ENCODE measurements around the gene UBFD1.
"Not testable (repeated sequence)": the region's sequence is repeated elsewhere in the genome, so short reads cannot be mapped to it uniquely, and the experiment has no call there.

Gene UBFD1

DNA sequence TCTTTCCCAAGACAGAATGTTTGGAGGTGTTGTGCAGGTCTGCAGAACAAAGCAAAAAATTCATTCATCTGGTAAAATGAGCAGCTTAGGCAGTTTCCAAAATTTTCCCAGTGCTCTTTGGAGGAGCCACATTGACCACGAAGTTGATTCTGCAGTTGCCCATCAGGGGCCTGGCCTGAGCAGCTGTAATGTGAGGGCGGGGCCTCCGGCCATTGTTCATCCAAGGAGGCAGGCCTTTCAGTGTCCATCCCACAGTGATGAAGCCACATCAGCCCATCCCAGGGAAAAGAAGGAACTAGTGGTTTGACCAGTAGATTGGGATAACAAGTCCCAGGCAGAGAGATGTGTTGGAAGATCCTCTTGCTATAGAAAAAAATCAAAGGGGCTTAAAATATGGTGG lies 10.1 kb downstream of the UBFD1 start:
- no peak for DNase-seq (ENCODE audit: low read depth in 3 of 3)

DNA sequence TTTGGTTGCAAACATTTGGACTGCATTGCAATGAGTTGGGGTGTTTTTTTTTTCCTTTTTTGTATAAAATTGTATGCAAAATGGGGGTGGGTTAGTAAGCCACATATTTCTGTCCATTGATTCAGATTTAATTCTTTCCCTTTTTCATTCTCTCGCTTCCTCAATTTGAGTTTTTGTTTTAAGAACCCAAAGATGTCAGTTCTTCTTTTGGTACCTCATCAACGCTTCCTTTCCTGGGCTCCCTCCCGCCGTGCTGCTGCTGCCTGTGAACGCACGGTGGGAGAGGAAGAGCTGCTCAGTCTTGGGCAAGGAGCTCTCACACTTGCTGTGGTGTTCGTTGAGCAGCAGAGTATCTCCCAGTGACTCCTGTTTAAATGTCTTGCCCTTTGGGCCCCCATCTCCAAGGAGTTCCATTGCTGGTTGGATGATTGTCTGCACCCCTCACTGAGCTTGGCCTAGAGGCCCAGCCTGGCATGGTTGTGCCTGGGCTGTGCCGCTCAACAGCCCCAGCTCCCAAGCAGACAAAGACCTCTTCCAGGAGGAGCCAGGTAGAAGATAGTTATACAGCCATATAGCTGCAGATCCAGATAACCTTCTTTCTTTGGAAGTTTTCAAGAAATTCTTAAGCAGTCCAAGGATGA lies 13.6 kb downstream of the UBFD1 start:
- DNase-seq (ENCODE audit: low read depth in 3 of 3) = no peak

DNA sequence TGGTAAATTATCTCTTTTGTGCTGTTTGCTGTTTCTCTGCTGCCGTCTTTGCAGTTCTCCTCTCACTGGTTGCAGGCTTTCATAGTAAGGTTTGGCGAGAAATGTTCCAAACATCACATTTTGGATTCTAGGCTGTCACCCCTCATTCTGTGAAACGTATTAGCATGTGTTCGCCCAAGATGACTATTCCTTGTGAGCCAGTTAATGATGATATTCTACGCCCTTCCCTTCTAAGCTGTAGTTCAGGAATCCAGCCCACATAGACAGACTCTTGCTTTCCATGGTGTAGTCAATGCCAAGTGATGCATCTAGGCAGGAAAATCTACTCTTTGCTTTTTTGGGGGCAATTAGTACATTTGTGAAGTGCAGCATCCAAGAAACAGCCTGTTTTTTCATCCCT lies 14.4 kb downstream of the UBFD1 start:
- no peak for DNase-seq (ENCODE audit: low read depth in 3 of 3)

DNA sequence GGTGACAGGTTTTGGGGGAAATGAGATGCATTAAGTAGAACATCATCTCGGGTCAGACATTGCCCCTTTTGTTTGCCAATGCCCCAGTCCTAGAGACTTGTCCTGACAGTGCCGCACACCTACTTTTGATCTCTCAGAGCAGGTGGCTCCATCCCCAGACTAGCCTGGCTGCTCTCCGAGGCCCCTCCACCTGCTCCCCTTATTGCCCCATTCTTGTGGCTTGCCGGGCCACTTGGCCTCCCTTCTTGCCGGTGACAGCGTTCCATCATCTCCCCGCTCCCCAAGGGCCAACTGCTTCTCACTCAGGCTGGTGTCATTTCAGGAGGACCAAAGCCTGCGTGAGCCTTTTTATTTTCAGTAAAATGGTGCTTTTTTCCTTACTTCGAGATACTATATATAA lies 14.9 kb downstream of the UBFD1 start:
- DNase-seq (ENCODE audit: low read depth in 3 of 3) = no peak

DNA sequence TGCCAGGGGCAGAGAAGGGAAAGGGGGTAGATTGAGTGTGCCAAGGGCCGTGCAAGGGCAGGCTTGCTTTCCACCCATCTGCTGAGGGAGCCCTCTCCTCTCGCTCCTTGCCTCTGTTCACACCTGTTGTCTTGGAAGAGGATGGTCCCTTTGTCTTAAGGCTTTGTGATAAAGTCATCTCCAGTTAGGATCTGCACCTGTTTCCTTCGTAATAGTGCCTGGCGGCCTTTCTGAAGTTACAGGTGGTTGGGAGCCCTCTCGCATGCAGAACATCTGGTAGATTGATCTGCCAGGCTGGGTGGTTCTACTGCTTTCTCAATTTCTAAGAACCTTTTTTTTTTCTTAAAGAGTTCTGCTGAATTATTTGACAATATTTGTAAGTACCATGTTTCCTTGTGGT lies 16.3 kb downstream of the UBFD1 start:
- no peak for DNase-seq (ENCODE audit: low read depth in 3 of 3)

DNA sequence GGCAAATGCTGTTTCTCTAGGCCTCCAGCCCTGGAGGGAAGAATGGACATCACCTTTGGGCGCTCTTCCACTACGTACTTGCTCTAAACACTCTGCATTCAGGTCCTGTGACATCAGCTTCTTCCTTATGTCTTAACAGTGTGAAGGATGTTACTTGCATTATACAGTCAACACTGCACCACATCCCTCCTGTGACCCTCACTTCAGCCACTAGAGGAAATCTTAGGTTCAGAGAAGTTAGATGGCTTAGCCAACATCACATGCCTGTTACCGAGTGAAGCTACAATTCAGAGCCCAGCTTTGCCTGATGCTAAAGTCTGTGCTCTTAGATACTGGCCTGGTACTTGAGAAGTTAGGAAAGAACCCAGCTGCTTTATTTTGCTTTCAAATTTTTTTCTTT lies 18.3 kb downstream of the UBFD1 start:
- no peak for DNase-seq (ENCODE audit: low read depth in 3 of 3)

DNA sequence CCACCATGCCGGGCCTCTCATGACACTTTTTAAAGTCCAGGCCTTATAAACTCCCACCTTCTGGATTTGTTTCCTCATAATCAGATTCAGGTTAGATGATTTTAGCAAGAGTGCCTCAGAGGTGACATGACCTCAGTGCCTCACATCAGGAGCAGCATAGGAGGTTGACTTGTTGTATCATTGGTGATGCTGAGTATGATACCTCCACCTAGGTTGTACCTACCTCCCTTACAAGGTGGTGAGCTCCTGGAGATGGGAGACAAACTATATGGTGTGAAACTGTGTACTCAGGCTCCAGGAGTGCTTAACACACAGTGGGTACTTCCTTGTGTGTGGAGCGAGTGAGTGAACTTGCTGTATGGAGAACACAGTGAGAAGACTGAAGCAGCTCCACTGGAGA lies 20.0 kb downstream of the UBFD1 start:
- DNase-seq (ENCODE audit: low read depth in 3 of 3) = no peak

DNA sequence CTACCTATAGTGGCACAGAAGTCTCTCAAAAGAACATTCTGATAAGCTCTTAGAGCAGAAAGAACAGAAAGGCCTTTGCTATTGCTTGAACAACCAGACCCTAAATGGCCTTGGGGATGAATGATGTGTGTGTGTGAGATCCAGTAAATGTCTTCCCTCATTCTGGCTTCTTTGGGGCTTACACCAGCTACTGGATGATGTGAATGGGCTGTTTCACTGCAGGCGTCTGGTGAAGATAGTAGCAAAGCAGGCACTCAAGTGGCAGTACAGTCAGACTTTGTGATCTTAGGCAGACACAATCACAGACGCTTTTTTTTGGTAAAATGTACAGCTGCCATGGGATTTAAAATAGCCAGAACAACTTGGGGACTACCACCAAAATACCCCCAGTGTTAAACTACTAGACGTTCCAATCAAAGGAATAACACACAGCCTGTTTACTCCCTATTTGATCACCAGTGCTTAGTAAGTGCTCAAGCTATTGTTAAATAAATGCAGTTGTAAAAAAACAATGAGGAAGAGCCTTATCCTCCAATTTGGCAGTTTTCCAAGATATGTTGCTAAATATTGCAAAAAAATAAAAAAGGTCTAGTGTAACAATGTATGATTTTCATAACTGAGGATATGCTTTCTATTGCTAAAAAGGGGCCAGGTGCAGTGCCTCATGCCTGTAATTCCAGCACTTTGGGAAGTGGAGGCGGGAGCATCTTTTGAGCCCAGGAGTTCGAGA lies 20.7 kb downstream of the UBFD1 start:
- no peak for DNase-seq (ENCODE audit: low read depth in 3 of 3)

DNA sequence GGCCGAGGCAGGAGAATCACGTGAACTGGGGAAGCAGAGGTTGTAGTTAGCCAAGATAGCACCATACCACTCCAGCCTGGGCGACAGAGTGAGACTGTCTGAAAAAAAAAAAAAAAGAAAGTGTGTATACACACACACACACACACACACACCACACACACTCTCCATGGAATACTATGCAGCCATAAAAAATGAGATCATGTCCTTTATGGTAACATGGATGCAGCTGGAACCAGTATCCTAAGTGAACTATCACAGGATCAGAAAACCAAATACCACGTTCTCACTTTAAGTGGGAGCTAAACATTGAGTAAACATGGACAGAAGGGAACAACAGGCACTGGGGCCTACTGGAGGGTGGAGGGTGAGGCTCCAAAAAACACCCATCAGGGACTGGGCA lies 21.8 kb downstream of the UBFD1 start:
- DNase-seq (ENCODE audit: low read depth in 3 of 3) = no peak

DNA sequence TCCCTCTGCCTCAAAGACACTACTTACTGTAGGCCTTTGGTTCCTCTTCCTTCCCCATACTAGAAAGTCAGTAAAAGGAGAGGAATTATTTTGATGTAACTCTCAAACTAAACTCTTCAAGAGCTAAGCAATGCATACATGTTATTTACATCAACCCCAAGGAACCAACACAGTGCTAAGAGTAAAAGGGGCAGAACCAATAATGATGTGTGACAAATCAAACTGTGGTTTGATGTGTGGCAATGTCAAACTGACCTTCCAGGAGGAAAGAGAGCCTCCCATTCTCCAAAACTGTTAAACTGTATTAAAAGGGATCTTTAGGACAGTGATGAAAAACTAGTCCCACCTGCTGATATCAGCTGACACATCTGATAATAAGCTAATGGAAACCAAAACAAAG lies 22.9 kb downstream of the UBFD1 start:
- no peak for DNase-seq (ENCODE audit: low read depth in 3 of 3)

DNA sequence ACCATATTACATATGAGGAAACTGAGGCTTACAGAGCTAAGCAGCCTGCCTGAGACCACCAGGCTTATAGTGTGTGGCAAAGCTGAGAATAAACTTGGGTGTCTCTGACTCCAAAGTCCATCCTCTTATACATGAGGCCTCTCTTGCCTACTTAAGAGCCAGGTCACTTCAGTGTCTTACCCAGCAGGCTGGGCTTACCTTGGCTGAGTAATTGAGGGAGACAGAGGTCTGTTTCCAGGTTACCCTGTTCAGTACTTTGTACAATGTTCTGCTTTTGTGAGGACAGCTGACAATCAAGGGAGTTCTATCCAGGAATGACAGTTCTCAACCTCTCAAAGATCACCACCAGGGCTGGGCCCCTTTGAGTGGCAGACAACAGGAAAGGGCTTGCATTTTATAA lies 24.2 kb downstream of the UBFD1 start:
- DNase-seq (ENCODE audit: low read depth in 3 of 3) = no peak

DNA sequence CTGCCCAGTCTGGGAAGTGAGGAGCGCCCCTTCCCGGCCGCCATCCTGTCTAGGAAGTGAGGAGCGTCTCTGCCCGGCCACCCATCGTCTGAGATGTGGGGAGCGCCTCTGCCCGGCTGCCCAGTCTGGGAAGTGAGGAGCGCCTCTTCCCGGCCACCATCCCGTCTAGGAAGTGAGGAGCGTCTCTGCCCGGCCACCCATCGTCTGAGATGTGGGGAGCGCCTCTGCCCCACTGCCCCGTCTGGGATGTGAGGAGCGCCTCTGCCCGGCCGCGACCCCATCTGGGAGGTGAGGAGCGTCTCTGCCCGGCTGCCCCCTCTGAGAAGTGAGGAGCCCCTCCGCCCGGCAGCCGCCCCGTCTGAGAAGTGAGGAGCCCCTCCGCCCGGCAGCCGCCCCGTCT lies 25.7 kb downstream of the UBFD1 start:
- not testable (repeated sequence) for DNase-seq (ENCODE audit: low read depth in 3 of 3)

DNA sequence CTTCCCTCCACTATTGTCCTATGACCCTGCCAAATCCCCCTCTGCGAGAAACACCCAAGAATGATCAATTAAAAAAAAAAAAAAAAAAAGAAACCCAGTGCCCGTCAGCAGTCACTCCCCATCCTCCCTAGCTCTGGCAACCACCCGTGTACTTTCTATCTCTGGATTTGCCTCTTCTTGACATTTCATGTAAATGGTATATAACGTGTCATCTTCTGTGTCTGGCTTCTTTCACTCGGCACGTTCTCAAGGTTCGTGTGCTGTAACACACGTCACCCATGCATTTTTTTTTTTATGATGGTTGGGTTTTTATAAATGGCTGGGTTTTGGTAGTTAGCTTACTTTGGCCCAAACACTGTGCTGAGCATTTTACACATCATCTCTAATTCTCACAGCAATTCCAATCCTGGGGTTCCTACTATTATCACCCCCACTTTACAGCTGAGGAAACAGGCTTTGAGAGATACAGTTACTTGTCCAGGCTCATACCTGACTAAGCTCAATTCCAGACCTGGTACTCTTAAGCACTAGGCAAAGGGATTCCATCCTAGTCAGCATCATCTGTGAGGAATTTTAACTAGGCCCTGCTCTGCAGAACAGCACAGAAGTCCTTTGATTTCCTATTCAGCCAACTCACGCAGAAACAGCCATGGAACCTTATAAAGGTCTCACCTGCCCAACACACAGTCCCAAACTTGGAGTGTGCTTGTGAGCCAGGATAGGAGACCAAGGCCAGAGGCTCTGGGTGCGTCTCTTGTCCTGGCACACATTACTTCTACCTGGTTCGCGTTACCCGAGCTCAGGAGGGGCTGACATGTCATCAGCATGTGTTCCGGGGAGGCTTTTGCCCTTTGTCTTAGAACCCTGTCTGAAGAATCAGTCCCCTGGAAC lies 26.9 kb downstream of the UBFD1 start:
- no peak for DNase-seq (ENCODE audit: low read depth in 3 of 3)

DNA sequence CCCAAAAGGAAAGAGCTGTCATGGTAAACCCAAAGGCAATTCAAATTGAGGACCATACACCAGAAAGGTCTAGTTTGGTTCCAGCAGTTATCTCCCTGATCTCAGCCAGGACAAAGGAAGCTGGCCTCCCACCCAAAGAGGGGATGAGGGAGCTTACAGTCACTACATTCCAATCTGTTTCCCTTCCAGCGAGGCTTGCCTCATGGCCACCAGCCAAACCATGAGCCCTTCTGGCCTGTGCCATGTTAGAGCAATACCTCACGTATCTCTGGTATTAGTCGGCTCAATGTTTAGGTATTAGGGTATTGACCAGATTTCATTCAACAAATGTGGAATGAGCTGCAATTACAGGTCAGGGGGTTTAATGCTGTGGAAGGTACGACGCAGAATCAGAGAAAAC lies 30.2 kb downstream of the UBFD1 start:
- DNase-seq (ENCODE audit: low read depth in 3 of 3) = no peak

DNA sequence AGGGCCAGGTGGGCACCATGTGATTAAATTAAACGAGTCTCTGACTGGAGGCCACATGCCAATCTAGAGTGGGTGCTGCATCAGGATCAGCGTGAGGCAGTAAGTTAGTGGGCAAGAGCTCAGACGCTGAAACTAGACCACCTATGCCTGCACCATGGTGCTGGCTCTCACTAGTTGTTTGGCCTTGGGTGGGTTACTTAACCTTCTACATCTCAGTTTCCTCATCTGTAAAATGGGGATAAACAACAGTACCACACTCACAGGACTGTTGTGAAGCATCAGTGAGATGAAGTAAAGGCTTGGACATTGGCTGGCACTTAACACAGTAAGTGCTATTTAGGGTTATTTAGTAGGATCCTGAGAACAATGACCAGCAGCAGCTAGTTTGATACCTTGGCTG lies 32.7 kb downstream of the UBFD1 start:
- DNase-seq (ENCODE audit: low read depth in 3 of 3) = no peak

DNA sequence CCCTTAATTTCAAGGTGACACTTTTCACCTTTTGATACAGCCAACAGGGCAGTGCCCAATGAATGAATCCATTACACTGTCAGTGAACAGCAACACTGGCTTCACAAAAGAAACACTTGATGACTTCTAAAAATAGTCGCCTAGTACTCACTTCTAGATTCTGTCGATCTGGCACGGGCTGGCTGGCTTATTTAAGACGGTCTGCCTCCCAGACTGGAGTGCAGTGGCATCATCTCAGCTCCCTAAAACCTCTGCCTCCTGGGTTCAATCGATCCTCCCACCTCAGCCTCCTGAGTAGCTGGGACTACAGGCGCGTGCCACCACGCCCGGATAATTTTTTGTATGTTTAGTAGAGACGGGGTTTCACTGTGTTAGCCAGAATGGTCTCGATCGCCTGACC lies 36.7 kb downstream of the UBFD1 start:
- no peak for DNase-seq (ENCODE audit: low read depth in 3 of 3)

DNA sequence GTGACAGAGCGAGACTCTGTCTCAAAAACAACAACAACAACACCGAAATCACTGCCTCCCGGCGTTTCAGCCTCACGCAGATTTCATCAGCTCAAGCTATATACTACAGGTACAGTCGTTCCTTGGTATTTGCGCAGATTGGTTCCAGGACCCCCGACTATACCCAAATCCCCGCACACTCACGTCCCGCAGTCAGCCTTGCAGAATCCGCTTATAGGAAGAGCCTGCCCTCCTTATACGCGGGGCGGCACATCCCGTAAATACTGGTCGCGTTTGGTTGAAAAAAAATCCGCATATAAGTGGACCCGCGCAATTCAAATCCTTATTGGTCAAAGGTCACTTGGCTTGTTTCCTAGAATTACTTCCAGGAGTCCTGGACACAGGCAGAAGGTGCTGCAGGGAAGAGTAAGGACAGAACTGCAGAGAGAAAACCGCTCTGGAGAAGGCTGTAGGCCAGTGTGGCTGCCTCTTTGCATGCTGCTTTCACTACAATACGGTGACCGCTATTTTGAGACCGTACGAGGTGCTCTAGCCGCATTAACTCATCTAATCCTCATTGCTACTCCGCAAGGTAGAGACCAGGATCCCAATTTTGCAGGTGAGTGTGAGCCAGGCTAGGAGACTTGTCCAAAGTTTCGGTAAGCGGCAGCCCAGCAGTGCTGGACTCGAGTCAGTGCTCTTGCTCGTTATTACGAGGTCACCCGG lies 37.9 kb downstream of the UBFD1 start:
- DNase-seq (ENCODE audit: low read depth in 3 of 3) = no peak

DNA sequence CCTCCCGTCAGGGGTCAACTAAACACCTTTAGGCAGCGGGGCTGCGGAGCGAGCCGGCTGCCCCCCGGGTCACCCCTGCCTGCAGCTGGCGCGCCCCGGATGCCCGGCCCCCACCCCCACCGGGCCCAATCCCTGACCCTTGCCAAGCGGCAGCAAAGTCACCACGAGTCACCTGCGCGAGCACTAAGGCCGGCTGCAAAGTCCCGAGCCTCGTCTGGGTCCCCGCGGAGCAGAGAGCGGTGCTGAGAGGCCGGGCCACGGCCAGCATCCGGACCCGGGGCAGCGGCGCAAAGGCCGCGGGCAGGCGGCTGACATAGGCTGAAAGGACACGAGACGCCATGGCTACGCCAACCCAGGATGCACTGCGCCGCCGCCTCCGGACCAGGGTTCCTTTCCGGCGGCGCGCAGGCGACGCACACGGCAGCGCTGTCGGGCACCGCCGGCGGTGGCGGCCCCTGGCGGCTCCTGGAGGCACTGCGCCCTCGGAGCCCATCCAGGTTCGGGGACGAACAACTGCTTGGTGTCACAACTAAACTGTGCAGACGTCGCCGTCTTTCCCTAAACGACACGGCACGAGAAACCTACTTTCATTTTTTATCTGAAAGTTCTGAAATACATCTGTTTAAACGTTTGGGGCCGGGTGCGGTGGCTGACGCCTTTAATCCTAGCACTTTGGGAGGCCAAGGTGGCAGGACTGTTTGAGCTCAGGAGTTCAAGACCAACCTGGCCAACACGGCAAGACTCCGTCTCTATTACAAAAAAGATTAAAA lies 38.6 kb downstream of the UBFD1 start, which contains the start of gene NDUFAB1:
TSS of gene NDUFAB1 (minus strand) at position 366 of the 770 bp plus-strand sequence. CDS start at position 340, 26 bp downstream.
- peak; percentile 81 to 87 (median 83) for DNase-seq (ENCODE audit: low read depth in 3 of 3)

DNA sequence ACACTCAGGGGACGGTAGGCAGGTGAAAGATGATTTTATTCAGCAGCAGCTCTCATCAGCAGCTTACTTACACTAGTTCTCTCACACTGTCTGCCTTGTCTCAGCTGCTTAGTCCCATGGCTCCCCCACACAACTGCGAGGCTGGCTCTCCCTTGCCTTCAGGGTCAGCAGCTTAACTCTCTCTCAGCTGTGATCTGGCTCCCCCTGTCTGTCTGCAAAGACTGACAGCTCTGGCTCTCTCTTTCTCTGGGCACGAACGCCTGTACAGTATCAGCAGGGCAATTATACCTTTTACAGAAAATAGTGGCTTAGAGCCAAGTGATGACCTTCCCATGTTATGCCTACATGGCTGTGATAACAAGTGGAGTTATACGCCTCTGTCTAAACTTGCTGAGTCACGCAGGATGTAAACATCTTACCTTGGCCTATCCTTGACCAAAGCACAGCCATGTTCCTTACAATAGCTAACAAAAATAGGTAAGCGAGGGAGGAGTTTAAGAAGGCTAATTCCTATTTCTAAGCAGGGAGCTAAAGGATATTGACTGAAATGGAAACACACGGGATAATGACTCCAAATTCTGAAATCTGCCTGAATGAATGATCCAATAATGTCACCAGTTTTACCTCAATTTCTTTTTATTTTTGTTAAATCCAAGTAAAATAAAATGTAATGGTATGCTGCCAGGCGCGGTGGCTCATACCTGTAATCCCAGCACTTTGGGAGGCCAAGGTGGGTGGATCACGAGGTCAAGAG lies 39.7 kb downstream of the UBFD1 start:
- DNase-seq (ENCODE audit: low read depth in 3 of 3) = no peak

DNA sequence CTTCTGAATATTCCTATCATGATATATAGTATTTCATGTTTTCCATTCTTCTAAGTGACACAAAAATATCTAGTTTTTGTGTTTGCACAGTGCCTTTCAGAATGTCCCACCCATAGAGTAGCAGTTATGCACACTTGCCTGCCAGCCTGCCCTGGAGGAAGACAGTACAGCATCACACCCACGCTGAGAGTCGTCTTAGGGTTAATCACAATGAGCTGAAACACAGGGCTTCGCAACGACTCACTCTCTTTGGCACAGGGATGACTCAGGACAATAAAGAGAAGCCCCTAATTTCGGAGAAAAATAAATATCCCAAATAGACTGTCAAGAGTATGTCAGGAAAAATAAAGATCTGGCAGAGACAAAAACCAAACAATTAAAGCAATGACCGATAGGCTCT lies 50.2 kb downstream of the UBFD1 start:
- no peak for DNase-seq (ENCODE audit: low read depth in 3 of 3)

DNA sequence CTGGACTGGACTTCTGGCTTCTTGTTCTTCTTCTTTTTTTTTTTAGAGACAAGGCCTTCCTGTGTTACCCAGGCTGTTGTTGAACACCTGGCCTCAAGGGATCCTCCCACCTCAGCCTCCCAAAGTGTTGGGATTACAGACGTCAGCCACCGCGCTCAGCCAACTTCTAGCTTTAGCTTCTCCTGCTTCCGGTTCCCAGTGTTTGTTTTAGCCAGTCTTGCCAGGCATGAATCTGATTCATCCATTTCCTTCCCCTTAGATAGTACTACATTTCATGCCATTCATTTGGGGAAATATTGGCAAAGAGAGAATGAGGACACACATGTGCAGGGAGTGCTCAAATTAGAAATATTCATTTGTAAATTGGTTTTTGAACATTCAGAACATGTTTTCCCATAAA lies 50.7 kb downstream of the UBFD1 start:
- DNase-seq (ENCODE audit: low read depth in 3 of 3) = no peak

Data from stimulated activated CD4-positive, alpha-beta T cell treated with anti-CD3 and anti-CD28 coated beads, TNF-alpha, amount 100 ng/mL, for 48 hours (primary cell).